Measurements from ENCODE around the gene CAPN11. TPM values are rescaled to one million over a fixed set of nuclear protein-coding genes. Genes with fewer than 3 reads are reported as not detected.

Gene CAPN11
- total and polyA plus RNA-seq, 8 donors, result 0.15 to 0.19 (median 0.18) TPM; not detected in 5

DNA sequence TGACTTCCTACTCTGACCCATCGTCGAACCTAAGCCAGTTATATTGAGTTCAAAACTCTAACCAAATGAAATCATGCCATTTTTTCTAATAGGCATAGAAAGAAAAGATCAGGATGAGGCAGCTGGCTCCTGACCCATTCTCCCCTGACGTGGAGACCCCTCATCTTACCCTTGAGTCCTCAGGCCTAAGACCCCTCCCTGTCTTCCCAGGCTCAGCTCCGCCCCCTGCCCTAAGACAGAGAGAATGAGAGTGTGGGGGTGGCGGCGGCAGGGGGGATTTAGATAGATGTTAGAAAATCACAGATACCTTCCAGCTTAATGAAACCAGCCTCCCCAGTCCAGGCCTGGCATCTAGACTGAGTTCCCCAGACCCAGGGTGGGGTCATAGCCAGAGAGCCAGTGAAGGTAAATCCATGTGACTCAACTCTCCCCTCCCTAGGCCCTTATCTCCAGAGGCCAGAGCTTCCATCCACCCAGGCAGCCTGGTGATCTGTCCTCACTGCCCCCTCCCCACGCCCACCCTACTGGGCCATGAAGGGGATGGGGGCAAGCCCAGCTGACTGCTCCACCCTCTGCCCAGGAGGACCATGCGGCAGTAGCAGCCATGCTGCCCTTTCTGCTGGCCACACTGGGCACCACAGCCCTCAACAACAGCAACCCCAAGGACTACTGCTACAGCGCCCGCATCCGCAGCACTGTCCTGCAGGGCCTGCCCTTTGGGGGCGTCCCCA lies 24.5 kb upstream of the CAPN11 start:
- 79 to 85% (median 83%) methylated on average over 10 to 12 of the region's 12 CpGs for whole genome bisulfite sequencing, 5 donors
- H3K4me3 ChIP-seq, result no peak overlapping the region
- no peaks in the 10 kb centered on the region for H3K9me3 ChIP-seq
- H3K27ac ChIP-seq, result peak overlapping the region in 4 of 5 donors; percentile 30 to 50 (median 44)
- no peaks in the 10 kb centered on the region for H3K27me3 ChIP-seq
- no peak for TF ChIP-seq EP300 (IDR thresholded peaks at IDR 0.05)
- no peak for TF ChIP-seq POLR2A (IDR thresholded peaks at IDR 0.05)
- no peak for TF ChIP-seq POLR2AphosphoS5 (IDR thresholded peaks at IDR 0.05)
- TF ChIP-seq, protein P1, sequence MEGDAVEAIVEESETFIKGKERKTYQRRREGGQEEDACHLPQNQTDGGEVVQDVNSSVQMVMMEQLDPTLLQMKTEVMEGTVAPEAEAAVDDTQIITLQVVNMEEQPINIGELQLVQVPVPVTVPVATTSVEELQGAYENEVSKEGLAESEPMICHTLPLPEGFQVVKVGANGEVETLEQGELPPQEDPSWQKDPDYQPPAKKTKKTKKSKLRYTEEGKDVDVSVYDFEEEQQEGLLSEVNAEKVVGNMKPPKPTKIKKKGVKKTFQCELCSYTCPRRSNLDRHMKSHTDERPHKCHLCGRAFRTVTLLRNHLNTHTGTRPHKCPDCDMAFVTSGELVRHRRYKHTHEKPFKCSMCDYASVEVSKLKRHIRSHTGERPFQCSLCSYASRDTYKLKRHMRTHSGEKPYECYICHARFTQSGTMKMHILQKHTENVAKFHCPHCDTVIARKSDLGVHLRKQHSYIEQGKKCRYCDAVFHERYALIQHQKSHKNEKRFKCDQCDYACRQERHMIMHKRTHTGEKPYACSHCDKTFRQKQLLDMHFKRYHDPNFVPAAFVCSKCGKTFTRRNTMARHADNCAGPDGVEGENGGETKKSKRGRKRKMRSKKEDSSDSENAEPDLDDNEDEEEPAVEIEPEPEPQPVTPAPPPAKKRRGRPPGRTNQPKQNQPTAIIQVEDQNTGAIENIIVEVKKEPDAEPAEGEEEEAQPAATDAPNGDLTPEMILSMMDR (IDR thresholded peaks at IDR 0.05), result no peak
- peaks cover 10 to 49% (median 48%) of the 10 kb centered on the region in 4 donors for H3K36me3 ChIP-seq
- H3K4me1 ChIP-seq, result peaks cover 14 to 42% (median 30%) of the 10 kb centered on the region in 4 donors
- intact Hi-C loops (cut with DNase I; ENCODE audit: low total_unique reads), result no loop called here
- no peak for DNase-seq

DNA sequence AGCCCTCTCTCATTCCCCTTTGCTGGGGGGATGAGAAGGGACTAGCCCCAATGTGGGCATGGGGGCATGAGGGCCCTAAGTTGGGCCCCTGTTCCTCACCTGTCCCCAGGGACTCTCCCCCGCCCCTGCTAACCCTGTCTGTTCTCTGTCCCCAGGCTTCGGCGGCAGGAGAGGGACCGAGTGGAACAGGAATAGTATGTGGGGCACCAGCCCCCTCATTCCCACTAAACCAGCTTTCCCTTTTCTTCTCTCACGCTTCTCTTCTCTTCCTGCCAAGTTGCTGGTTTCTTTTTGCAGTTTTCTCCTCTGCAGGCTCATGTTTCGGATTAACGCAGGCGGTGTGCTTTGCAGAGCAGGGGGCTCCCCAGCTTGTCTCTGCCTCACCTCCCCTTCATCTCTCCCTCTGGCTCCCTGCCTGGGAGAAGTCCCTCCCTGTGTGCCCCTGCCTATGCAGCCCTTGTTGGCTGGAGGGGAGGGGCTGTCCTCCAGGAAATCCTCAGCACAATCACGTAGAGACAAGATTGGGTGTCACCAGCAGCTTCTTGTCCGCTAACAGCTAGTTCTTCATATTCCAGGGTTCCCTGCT lies 23.4 kb upstream of the CAPN11 start:
- no peak overlapping the region for H3K27ac ChIP-seq
- peaks cover 14 to 35% (median 27%) of the 10 kb centered on the region in 4 donors for H3K4me1 ChIP-seq
- intact Hi-C loops (cut with DNase I; ENCODE audit: low total_unique reads), result no loop called here
- no peak overlapping the region for H3K4me3 ChIP-seq
- no peaks in the 10 kb centered on the region for H3K9me3 ChIP-seq
- peaks cover 18 to 60% (median 60%) of the 10 kb centered on the region in 4 donors for H3K36me3 ChIP-seq
- DNase-seq, result no peak
- 81 to 90% (median 88%) methylated on average over 10 of the region's 10 CpGs for WGBS, 5 donors
- TF ChIP-seq POLR2AphosphoS5 (IDR thresholded peaks at IDR 0.05) (no peak), EP300 (IDR thresholded peaks at IDR 0.05) (no peak), POLR2A (IDR thresholded peaks at IDR 0.05) (no peak)
- H3K27me3 ChIP-seq, result no peaks in the 10 kb centered on the region

DNA sequence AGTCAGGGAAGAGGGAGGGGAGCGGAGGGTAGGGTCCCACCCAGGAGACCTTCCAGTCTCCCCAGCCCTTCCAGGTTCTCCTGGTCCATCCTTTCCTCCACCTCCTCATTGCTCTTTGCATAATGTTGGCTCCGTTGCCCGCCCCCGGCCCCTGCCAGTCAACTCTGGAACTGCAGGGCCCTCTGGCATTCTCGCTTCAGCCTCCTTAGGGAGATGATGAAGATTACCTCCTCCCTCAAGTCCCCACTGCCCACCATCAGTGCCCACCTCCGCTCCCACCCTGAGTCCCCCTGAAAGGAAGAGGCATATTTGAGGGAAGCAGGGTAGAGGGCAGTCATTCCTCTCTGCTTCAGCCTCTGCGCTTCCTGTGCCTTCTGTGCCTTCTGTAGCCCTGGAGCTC lies 22.7 kb upstream of the CAPN11 start:
- peaks cover 14 to 35% (median 27%) of the 10 kb centered on the region in 4 donors for H3K4me1 ChIP-seq
- WGBS, 5 donors, result 87 to 99% (median 97%) methylated on average over 7 of the region's 7 CpGs

DNA sequence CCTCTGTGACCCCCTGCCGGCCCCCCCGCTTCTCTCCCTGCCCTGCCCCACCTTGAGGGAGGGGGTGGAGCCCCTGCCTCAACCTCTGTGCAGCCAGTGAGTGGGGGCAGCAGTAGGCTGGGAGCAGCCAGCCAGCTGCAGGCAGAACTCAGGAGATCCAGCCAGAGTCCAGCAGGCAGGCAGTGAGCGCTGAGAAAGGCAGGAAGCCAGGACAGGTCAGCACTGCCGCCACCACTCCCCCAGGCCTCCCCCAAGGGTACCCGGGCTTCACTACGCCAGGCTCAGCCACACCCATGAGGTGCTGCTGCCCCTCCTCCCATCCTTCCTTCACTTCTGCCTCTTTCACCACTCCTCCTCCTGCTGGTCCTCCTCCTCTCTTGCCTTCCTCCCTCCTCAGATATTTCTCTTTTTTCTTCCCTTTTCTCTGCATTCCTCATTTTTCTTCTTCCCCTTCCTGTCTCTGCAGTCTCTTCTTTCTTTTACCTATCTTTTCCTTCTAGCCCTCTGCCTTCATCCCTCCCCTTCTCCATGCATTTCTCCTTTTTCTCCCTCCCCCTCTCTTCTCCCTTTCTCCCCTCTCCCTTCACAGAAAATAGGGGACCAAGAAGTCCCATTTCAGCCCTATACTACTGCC lies 19.8 kb upstream of the CAPN11 start:
- peaks cover 30 to 96% (median 95%) of the 10 kb centered on the region in 4 donors for H3K36me3 ChIP-seq
- intact Hi-C loops (cut with DNase I; ENCODE audit: low total_unique reads), result no loop called here

More for the DNA sequence above, 22.7 kb upstream of the CAPN11 start:
- no peak overlapping the region for H3K4me3 ChIP-seq
- no peak for DNase-seq
- intact Hi-C loops (cut with DNase I; ENCODE audit: low total_unique reads), result no loop called here
- H3K36me3 ChIP-seq, result peaks cover 20 to 67% (median 66%) of the 10 kb centered on the region in 4 donors
- no peaks in the 10 kb centered on the region for H3K27me3 ChIP-seq
- TF ChIP-seq POLR2AphosphoS5 (IDR thresholded peaks at IDR 0.05), result no peak
- TF ChIP-seq POLR2A (IDR thresholded peaks at IDR 0.05), result no peak
- TF ChIP-seq, protein P1 (IDR thresholded peaks at IDR 0.05), result no peak
- no peak for TF ChIP-seq EP300 (IDR thresholded peaks at IDR 0.05)
- no peaks in the 10 kb centered on the region for H3K9me3 ChIP-seq
- H3K27ac ChIP-seq, result no peak overlapping the region

More for the DNA sequence above, 19.8 kb upstream of the CAPN11 start:
- WGBS, 5 donors, result 23 to 73% (median 45%) methylated on average over 4 to 6 of the region's 6 CpGs
- Histone ChIP-seq H3K4me3 (no peak overlapping the region), H3K27ac (no peak overlapping the region), H3K4me1 (peaks cover 3 to 7% (median 6%) of the 10 kb centered on the region in 4 donors), H3K9me3 (no peaks in the 10 kb centered on the region), H3K27me3 (no peaks in the 10 kb centered on the region)
- TF ChIP-seq POLR2AphosphoS5 (IDR thresholded peaks at IDR 0.05) (no peak), EP300 (IDR thresholded peaks at IDR 0.05) (no peak), POLR2A (IDR thresholded peaks at IDR 0.05) (no peak)
- TF ChIP-seq, protein P1 (IDR thresholded peaks at IDR 0.05), result no peak
- DNase-seq, result no peak

Measured in stomach (tissue), 9 donors.